BE2C (cell line): ENCODE results near the gene EMID1.
A peak's percentile ranks its signal among the peaks of the same experiment; 100 is the strongest.

Experiments used
- DNase-seq: peaks from one replicate; pipeline ENCODE4 v3.0.0-alpha.2; 2020
- H3K27me3 ChIP-seq: fragments of 250-450 bp; sonication (Bioruptor Pico); 2 replicates; pipeline ENCODE4 v1.5.1; 2020; ENCODE audit warnings: mild to moderate bottlenecking
- H3K36me3 ChIP-seq: fragments of 250-450 bp; sonication (Bioruptor Pico); 2 replicates; pipeline ENCODE4 v1.5.1; 2020; ENCODE audit warnings: mild to moderate bottlenecking
- H3K4me1 ChIP-seq: fragments of 250-450 bp; sonication (Bioruptor Pico); 2 replicates; pipeline ENCODE4 v1.5.1; 2020
- H3K4me3 ChIP-seq: 2 replicates; pipeline ENCODE4 v1.5.1; 2011; ENCODE audit warnings: low read depth, low read length
- H3K9me3 ChIP-seq: fragments of 250-450 bp; sonication (Bioruptor Pico); 2 replicates; pipeline ENCODE4 v1.5.1; 2020
- CTCF ChIP-seq: IDR thresholded peaks from 2 replicates; pipeline ENCODE4 v1.5.1; 2012; ENCODE audit warnings: mild to moderate bottlenecking, low read depth, low read length

The EMID1 gene

GRCh38 chr22:29203488-29204454 lies 1.9 kb upstream of the EMID1 start:
- TF ChIP-seq CTCF: no peak
- H3K4me1 ChIP-seq: no peaks in the 10 kb centered on the region
- H3K9me3 ChIP-seq: no peaks in the 10 kb centered on the region
- no peak overlapping the region for H3K4me3 ChIP-seq
- peaks cover 11% of the 10 kb centered on the region for H3K27me3 ChIP-seq
- no peaks in the 10 kb centered on the region for H3K36me3 ChIP-seq
- no peak for DNase-seq

- H3K4me3 ChIP-seq: no peak overlapping the region
Measured at GRCh38 chr22:29204455-29205183, 1.1 kb upstream of the EMID1 start.

GRCh38 chr22:29205252-29205593 lies 473 bp upstream of the EMID1 start:
- no peaks in the 10 kb centered on the region for H3K4me1 ChIP-seq
- no peak for DNase-seq
- TF ChIP-seq CTCF: no peak
- no peaks in the 10 kb centered on the region for H3K9me3 ChIP-seq
- peaks cover 11% of the 10 kb centered on the region for H3K27me3 ChIP-seq
- H3K36me3 ChIP-seq: no peaks in the 10 kb centered on the region
- H3K4me3 ChIP-seq: no peak overlapping the region

More at GRCh38 chr22:29204455-29205183, 1.1 kb upstream of the EMID1 start:
- Histone ChIP-seq H3K4me1 (no peaks in the 10 kb centered on the region), H3K27me3 (peaks cover 11% of the 10 kb centered on the region), H3K9me3 (no peaks in the 10 kb centered on the region), H3K36me3 (no peaks in the 10 kb centered on the region)
- DNase-seq: no peak
- no peak for TF ChIP-seq CTCF

- no peak for TF ChIP-seq CTCF
- Histone ChIP-seq H3K4me3 (peak overlapping the region; percentile 55), H3K4me1 (no peaks in the 10 kb centered on the region), H3K9me3 (no peaks in the 10 kb centered on the region), H3K27me3 (peaks cover 11% of the 10 kb centered on the region), H3K36me3 (no peaks in the 10 kb centered on the region)
- DNase-seq: no peak
Measured at GRCh38 chr22:29206372-29207242, 911 bp downstream of the EMID1 start.

- DNase-seq: no peak
- H3K27me3 ChIP-seq: peaks cover 11% of the 10 kb centered on the region
- no peaks in the 10 kb centered on the region for H3K9me3 ChIP-seq
- H3K4me1 ChIP-seq: no peaks in the 10 kb centered on the region
- TF ChIP-seq CTCF: no peak
- H3K36me3 ChIP-seq: no peaks in the 10 kb centered on the region
- no peak overlapping the region for H3K4me3 ChIP-seq
Measured at GRCh38 chr22:29207243-29207550, 1.5 kb downstream of the EMID1 start.
